Stimulated activated CD8-positive, alpha-beta memory T cell treated with anti-CD3 and anti-CD28 coated beads, Interleukin-7, amount 100 ng/mL, for 48 hours (primary cell): ENCODE results near the gene ADORA3.

Experiments used
- DNase-seq, 2 donors: peaks; one replicate each; pipeline ENCODE4 v3.0.0-alpha.2; 2020; ENCODE audit warnings: low read depth in 1 of 2; ENCODE audit errors: extremely low read depth in 1 of 2

Gene ADORA3

GRCh38 chr1:111476214-111476613, 27.2 kb downstream of the ADORA3 start:
- no peak for DNase-seq

GRCh38 chr1:111475701-111476100, 27.7 kb downstream of the ADORA3 start:
- peak; percentile 25 to 49 for DNase-seq

- DNase-seq, result no peak
Measured at GRCh38 chr1:111474521-111474920, 28.9 kb downstream of the ADORA3 start.

- DNase-seq, result no peak
Measured at GRCh38 chr1:111474106-111474505, 29.3 kb downstream of the ADORA3 start.

- DNase-seq, result no peak
Measured at GRCh38 chr1:111471538-111471937, 31.9 kb downstream of the ADORA3 start.

GRCh38 chr1:111471012-111471411, 32.4 kb downstream of the ADORA3 start:
- peak in 1 of 2 donors; percentile 66 for DNase-seq

- no peak for DNase-seq
Measured at GRCh38 chr1:111470596-111470995, 32.8 kb downstream of the ADORA3 start.

GRCh38 chr1:111469539-111469938, 33.9 kb downstream of the ADORA3 start:
- no peak for DNase-seq

- no peak for DNase-seq
Measured at GRCh38 chr1:111468717-111469100, 34.7 kb downstream of the ADORA3 start.

GRCh38 chr1:111467865-111468716, 35.3 kb downstream of the ADORA3 start:
- DNase-seq, result no peak

GRCh38 chr1:111466480-111466879, 37.0 kb downstream of the ADORA3 start:
- no peak for DNase-seq

- DNase-seq, result no peak
Measured at GRCh38 chr1:111465754-111466153, 37.7 kb downstream of the ADORA3 start.

GRCh38 chr1:111463029-111463683, 40.3 kb downstream of the ADORA3 start:
- DNase-seq, result no peak

GRCh38 chr1:111462370-111463028, 40.9 kb downstream of the ADORA3 start:
- DNase-seq, result no peak

GRCh38 chr1:111461765-111462164, 41.7 kb downstream of the ADORA3 start:
- no peak for DNase-seq

- no peak for DNase-seq
Measured at GRCh38 chr1:111455642-111456031, 47.8 kb downstream of the ADORA3 start.

GRCh38 chr1:111454859-111455641, 48.4 kb downstream of the ADORA3 start:
- DNase-seq, result no peak

GRCh38 chr1:111453706-111454105, 49.7 kb downstream of the ADORA3 start:
- DNase-seq, result no peak

GRCh38 chr1:111452581-111452980, 50.9 kb downstream of the ADORA3 start:
- DNase-seq, result no peak

GRCh38 chr1:111450185-111450584, 53.2 kb downstream of the ADORA3 start:
- no peak for DNase-seq

- no peak for DNase-seq
Measured at GRCh38 chr1:111449703-111450017, 53.8 kb downstream of the ADORA3 start.
